Astrocyte (in vitro differentiated cells and primary cell): ENCODE measurements around the gene AATK.

Experiments
- EZH2 ChIP-seq: IDR thresholded peaks from 2 replicates; pipeline ENCODE4 v1.6.1; 2012; ENCODE audit warnings: mild to moderate bottlenecking, low read length, inconsistent platforms; ENCODE audit not compliant: insufficient read depth
- TF ChIP-seq, protein P1 (sequence below): IDR thresholded peaks from 2 replicates; pipeline ENCODE4 v1.5.1; 2011; ENCODE audit warnings: low read depth, mild to moderate bottlenecking, inconsistent platforms, low read length, moderate library complexity; ENCODE audit not compliant: insufficient read depth

DNA sequence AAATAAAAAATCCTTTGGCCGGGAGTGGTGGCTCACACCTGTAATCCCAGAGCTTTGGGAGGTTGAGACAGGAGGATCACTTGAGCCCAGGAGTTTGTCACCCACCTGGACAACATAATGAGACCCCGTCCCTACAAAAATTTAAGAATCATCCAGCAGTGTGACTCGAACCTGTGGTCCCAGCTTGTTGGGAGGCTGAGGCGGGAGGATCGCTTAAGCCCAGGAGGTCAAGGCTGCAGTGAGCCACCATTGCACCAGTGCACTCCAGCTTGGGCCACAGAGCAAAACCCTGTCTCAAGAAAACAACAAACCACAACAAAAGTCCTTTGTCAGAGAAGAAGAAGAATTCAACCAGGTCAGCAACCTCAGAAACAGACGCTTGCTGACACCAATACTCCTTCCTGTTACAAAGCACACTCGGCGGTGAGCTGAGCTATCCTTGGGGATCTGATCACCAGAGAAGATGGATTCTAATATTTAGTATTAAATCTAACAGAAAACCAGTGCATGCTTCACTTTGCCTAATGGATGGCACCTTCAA lies 13.7 kb downstream of the AATK start:
- TF ChIP-seq, protein P1, sequence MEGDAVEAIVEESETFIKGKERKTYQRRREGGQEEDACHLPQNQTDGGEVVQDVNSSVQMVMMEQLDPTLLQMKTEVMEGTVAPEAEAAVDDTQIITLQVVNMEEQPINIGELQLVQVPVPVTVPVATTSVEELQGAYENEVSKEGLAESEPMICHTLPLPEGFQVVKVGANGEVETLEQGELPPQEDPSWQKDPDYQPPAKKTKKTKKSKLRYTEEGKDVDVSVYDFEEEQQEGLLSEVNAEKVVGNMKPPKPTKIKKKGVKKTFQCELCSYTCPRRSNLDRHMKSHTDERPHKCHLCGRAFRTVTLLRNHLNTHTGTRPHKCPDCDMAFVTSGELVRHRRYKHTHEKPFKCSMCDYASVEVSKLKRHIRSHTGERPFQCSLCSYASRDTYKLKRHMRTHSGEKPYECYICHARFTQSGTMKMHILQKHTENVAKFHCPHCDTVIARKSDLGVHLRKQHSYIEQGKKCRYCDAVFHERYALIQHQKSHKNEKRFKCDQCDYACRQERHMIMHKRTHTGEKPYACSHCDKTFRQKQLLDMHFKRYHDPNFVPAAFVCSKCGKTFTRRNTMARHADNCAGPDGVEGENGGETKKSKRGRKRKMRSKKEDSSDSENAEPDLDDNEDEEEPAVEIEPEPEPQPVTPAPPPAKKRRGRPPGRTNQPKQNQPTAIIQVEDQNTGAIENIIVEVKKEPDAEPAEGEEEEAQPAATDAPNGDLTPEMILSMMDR, result no peak
- TF ChIP-seq EZH2, result no peak
